Spleen (tissue), 11 donors: ENCODE results near the gene TMEM184A. TPM values are rescaled to one million over a fixed set of nuclear protein-coding genes. Genes with fewer than 3 reads are reported as not detected.

ENCODE experiments used
- DNase-seq: peaks from one replicate; pipeline ENCODE4 v3.0.0-alpha.2; 2020
- H3K27ac ChIP-seq, 8 donors: fragments of 200-600 bp; sonication (generic) in 7 of 8; 1 replicate in 4 of 8; 2 replicates in 4 of 8; pipeline versions ENCODE4 v1.5.0 to v1.8.0; 2016 to 2021; ENCODE audit warnings: inconsistent platforms in 4 of 8, mild to moderate bottlenecking in 4 of 8, moderate library complexity in 1 of 8
- H3K27me3 ChIP-seq, 7 donors: fragments of 200-600 bp; sonication (generic) in 6 of 7; replicated peaks in 1 of 7; 1 replicate in 4 of 7; 2 replicates in 3 of 7; pipeline versions ENCODE4 v1.5.0 to v1.8.0; 2016 to 2021; ENCODE audit warnings: inconsistent platforms in 3 of 7, mild to moderate bottlenecking in 1 of 7
- H3K36me3 ChIP-seq, 6 donors: fragments of 200-600 bp; sonication (generic) in 5 of 6; 1 replicate in 4 of 6; 2 replicates in 2 of 6; pipeline versions ENCODE4 v1.5.0 to v1.8.0; 2016 to 2021; ENCODE audit warnings: inconsistent platforms in 2 of 6
- H3K4me1 ChIP-seq, 6 donors: fragments of 200-600 bp; sonication (generic) in 5 of 6; 1 replicate in 3 of 6; 2 replicates in 3 of 6; pipeline versions ENCODE4 v1.5.0 to v1.8.0; 2016 to 2021; ENCODE audit warnings: inconsistent platforms in 3 of 6
- H3K4me3 ChIP-seq, 8 donors: fragments of 200-600 bp; sonication (generic) in 7 of 8; 1 replicate in 4 of 8; 2 replicates in 4 of 8; pipeline versions ENCODE4 v1.5.0 to v1.8.0; 2016 to 2021; ENCODE audit warnings: inconsistent platforms in 4 of 8, mild to moderate bottlenecking in 4 of 8, moderate library complexity in 2 of 8
- H3K9me3 ChIP-seq, 8 donors: fragments of 200-600 bp; sonication (generic) in 7 of 8; 1 replicate in 4 of 8; 2 replicates in 4 of 8; pipeline versions ENCODE4 v1.5.0 to v1.8.0; 2016 to 2021; ENCODE audit warnings: inconsistent platforms in 4 of 8
- CTCF ChIP-seq, 11 experiments: fragments of 200-600 bp in 7 of 11; fragments of 450-650 bp in 4 of 11; sonication (generic) in 4 of 11; IDR thresholded peaks in 8 of 11; conservative IDR thresholded peaks in 3 of 11; 1 replicate in 7 of 11; 2 replicates in 4 of 11; pipeline versions ENCODE4 v1.4.0 to v1.8.0; 2016 to 2021; ENCODE audit warnings: antibody characterized with exemption in 11 of 11, inconsistent platforms in 4 of 11, mild to moderate bottlenecking in 1 of 11
- POLR2A ChIP-seq, 3 donors: fragments of 450-650 bp; IDR thresholded peaks; one replicate each; pipeline ENCODE4 v1.5.1; 2017; ENCODE audit warnings: antibody characterized with exemption in 3 of 3, mild to moderate bottlenecking in 1 of 3
- POLR2AphosphoS5 ChIP-seq, 3 donors: sonication (generic); formaldehyde crosslinking; IDR thresholded peaks; one replicate each; pipeline ENCODE4 v1.5.1; 2017; ENCODE audit warnings: antibody characterized with exemption in 3 of 3
- WGBS, 5 donors: extraction: QIAGEN DNeasy Blood & Tissue Kit in 3 of 5; methylation state at CpG; one replicate each; pipeline versions ENCODE4 v1.1.5 to v1.1.7; 2013 to 2018; 5-methylcytosine and 5-hydroxymethylcytosine counted together
- intact Hi-C: fragments of 100-400 bp; cut with DNase I; formaldehyde crosslinking; loops from one replicate; pipeline ENCODE4 v1.15.0; 2023; ENCODE audit warnings: low total_unique reads
- polyA plus RNA-seq, 3 donors: library from polyadenylated mRNA; stranded (reverse); fragments of 200-250 nt; gene quantifications; one replicate each; pipeline ENCODE4 v1.2.1, GENCODE V29; 2013
- total RNA-seq, 7 donors: library from RNA; depleted of rRNA in 3 of 7; stranded (reverse); fragments of >200 nt in 3 of 7; fragmentation: NEBNext Ultra II Directional in 4 of 7; extraction: Animal tissue kit (Norgen Biotek cat#: 25700) in 4 of 7; gene quantifications; one replicate each; pipeline versions ENCODE4 v1.1.0 to v1.2.1, GENCODE V29; 2016 to 2021
- donor health status: healthy with polysubstance abuse.
- donor health status: DM: no; HTN: no; CAD: no; lungs with moderate emphysema.
- donor health status: DM: no; HTN: no; CAD: no.
- donor health status: Bipolar disorder and iron deficiency.
- donor health status: healthy.
- donor health status: DM: no; HTN: no; CAD: no.
- donor health status: DM: yes; HTN: yes; CAD: no.

TMEM184A gene
- total and polyA plus RNA-seq, 10 donors: 0.09 to 0.39 (median 0.21) TPM; not detected in 4

GRCh38 chr7:1546909-1547776, 8.9 kb downstream of the TMEM184A start:
- WGBS, 5 donors: 86 to 100% (median 90%) methylated on average over 23 to 41 of the region's 41 CpGs
- no peak overlapping the region for H3K27ac ChIP-seq
- peaks cover 0 to 32% (median 15%) of the 10 kb centered on the region in 6 donors for H3K36me3 ChIP-seq
- peak in 1 of 3 donors; percentile 24 for TF ChIP-seq POLR2AphosphoS5 (IDR thresholded peaks at IDR 0.05)
- TF ChIP-seq CTCF (IDR thresholded peaks at IDR 0.05 in 8 of 11, conservative IDR thresholded peaks at IDR 0.05 in 3 of 11): no peak
- TF ChIP-seq POLR2A (IDR thresholded peaks at IDR 0.05): no peak
- no peaks in the 10 kb centered on the region for H3K9me3 ChIP-seq
- no peak for DNase-seq
- intact Hi-C loops: no loop called here
- peaks cover 0 to 10% (median 8%) of the 10 kb centered on the region in 6 donors for H3K4me1 ChIP-seq
- H3K27me3 ChIP-seq: peaks cover 0 to 5% (median 0%) of the 10 kb centered on the region in 7 donors
- H3K4me3 ChIP-seq: no peak overlapping the region

DNA sequence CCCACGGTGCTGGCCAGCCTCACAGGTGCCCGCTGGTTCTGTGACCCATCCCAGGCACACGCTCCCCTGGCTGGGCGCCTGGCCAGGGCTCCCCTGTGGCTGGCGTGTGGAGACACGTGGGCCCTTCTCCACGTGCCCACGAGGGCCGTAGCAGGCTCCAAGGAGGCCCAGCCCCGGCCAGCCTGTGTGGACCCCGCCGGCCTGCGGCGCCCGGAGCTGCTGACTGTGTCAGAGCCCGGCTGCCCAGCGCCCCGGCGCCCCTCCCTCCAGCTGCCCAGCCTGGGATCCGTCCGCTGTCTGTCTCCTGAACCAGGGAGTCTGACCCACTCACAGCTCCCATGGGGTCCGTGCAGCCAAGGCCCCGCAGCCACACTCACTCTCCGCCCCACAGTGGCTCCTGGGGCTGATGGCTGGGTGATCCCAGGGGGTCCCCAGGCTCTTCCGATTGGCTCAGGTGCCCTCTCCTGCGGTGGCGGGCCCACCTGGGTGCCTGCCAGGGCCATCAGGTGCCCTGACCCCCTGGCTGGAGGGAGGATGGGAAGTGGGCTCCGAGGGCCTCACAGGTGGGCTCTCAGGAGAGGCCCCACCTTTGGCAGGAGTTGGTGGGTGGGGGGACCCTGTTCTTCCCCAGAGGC, 9.6 kb downstream of the TMEM184A start:
- Histone ChIP-seq H3K36me3 (peaks cover 0 to 39% (median 22%) of the 10 kb centered on the region in 6 donors), H3K27ac (no peak overlapping the region), H3K4me3 (no peak overlapping the region), H3K27me3 (peaks cover 0 to 5% (median 0%) of the 10 kb centered on the region in 7 donors), H3K4me1 (peaks cover 0 to 10% (median 8%) of the 10 kb centered on the region in 6 donors), H3K9me3 (no peaks in the 10 kb centered on the region)
- TF ChIP-seq POLR2AphosphoS5 (IDR thresholded peaks at IDR 0.05) (no peak), POLR2A (IDR thresholded peaks at IDR 0.05) (no peak), CTCF (IDR thresholded peaks at IDR 0.05 in 8 of 11, conservative IDR thresholded peaks at IDR 0.05 in 3 of 11) (no peak)
- intact Hi-C loops: no loop called here
- DNase-seq: no peak
- 69 to 97% (median 92%) methylated on average over 7 to 28 of the region's 28 CpGs for WGBS, 5 donors

GRCh38 chr7:1545417-1546246, 10.4 kb downstream of the TMEM184A start:
- Histone ChIP-seq H3K4me1 (peaks cover 0 to 10% (median 8%) of the 10 kb centered on the region in 6 donors), H3K9me3 (no peaks in the 10 kb centered on the region), H3K36me3 (peaks cover 0 to 47% (median 30%) of the 10 kb centered on the region in 6 donors), H3K27me3 (peaks cover 0 to 5% (median 0%) of the 10 kb centered on the region in 7 donors), H3K4me3 (no peak overlapping the region), H3K27ac (no peak overlapping the region)
- peak in 1 of 3 donors; percentile 52 for TF ChIP-seq POLR2AphosphoS5 (IDR thresholded peaks at IDR 0.05)
- TF ChIP-seq CTCF (IDR thresholded peaks at IDR 0.05 in 8 of 11, conservative IDR thresholded peaks at IDR 0.05 in 3 of 11): no peak
- intact Hi-C loops: no loop called here
- DNase-seq: no peak
- 61 to 85% (median 69%) methylated on average over 13 to 40 of the region's 40 CpGs for WGBS, 5 donors
